ENCODE measurements around the gene SOCS1. TPM values are rescaled to one million over a fixed set of nuclear protein-coding genes. Genes with fewer than 3 reads are reported as not detected.

SOCS1 gene
- total and polyA plus RNA-seq, 2 donors (not counting 1 experiment from before 2014, with no cell fraction given) = 29.7 to 107 TPM

- intact Hi-C loops (cut with micrococcal nuclease) = no loop called here
- POLR2A ChIA-PET = interaction anchor here (0.6 to 1.0 kb wide), 2 partner anchors 12 to 25 kb away, joined by 3 to 5 read pairs; no protein-coding TSS in a partner anchor
- no peak for DNase-seq
These were observed 38.1 kb downstream of the SOCS1 start for GRCh38 chr16:11217651-11218603.

More at GRCh38 chr16:11217651-11218603, 38.1 kb downstream of the SOCS1 start:
- Histone ChIP-seq H3K27ac (ENCODE audit: low read length in 2 of 2) (no peak overlapping the region), H3K27me3 (replicated peaks in 1 of 4; ENCODE audit: control extremely low read depth in 1 of 4, control insufficient read depth in 3 of 4, insufficient read depth in 4 of 4, low read length in 3 of 4) (no peaks in the 10 kb centered on the region), H3K36me3 (replicated peaks in 1 of 2; ENCODE audit: control extremely low read depth in 1 of 2, control insufficient read depth in 1 of 2, extremely low read depth in 1 of 2, insufficient read depth in 2 of 2, low read length in 1 of 2) (no peaks in the 10 kb centered on the region), H2AFZ (ENCODE audit: insufficient read depth, low read depth, low read length, poor library complexity, severe bottlenecking) (no peak overlapping the region), H3K4me1 (ENCODE audit: control insufficient read depth in 2 of 2, insufficient read depth in 2 of 2, low read length in 2 of 2) (peaks cover 0 to 7% of the 10 kb centered on the region in 2 donors), H4K20me1 (ENCODE audit: control insufficient read depth, insufficient read depth, low read length, poor library complexity, severe bottlenecking) (no peaks in the 10 kb centered on the region), H3K4me2 (replicated peaks; ENCODE audit: low read depth, low read length, poor library complexity, severe bottlenecking) (no peak overlapping the region), H3K79me2 (ENCODE audit: control insufficient read depth, insufficient read depth, low read length) (no peaks in the 10 kb centered on the region), H3K9ac (ENCODE audit: low read length) (no peak overlapping the region), H3K4me3 (ENCODE audit: control extremely low read depth in 1 of 5, extremely low read depth in 1 of 5, insufficient read depth in 1 of 5, low read depth in 2 of 5, low read length in 4 of 5) (no peak overlapping the region), H3K9me3 (ENCODE audit: control extremely low read depth in 1 of 3, control insufficient read depth in 2 of 3, insufficient read depth in 1 of 3, low read length in 2 of 3) (peaks cover 0 to 32% (median 13%) of the 10 kb centered on the region in 3 donors)
- CTCF ChIA-PET = interaction anchor here (1.1 to 1.5 kb wide), 4 partner anchors 34 to 153 kb away, joined by 3 to 5 read pairs (median 4); no protein-coding TSS in a partner anchor
- ATAC-seq (ENCODE audit: low read depth) = no peak
- 92% methylated on average over 2 of the region's 3 CpGs for whole genome bisulfite sequencing (ENCODE audit: insufficient coverage)
- no peak for TF ChIP-seq CTCF (IDR thresholded peaks at IDR 0.05)
- no peak for TF ChIP-seq EZH2 (IDR thresholded peaks at IDR 0.05; ENCODE audit: borderline replicate concordance, insufficient read depth, low read depth, low read length, poor library complexity, severe bottlenecking)
- Mint-ChIP-seq H3K27ac (no peak overlapping the region), H3K4me1 (peaks cover 4% of the 10 kb centered on the region), H3K27me3 (no peaks in the 10 kb centered on the region), H3K4me3 (no peak overlapping the region), H3K9me3 (ENCODE audit: insufficient read depth) (peaks cover 11% of the 10 kb centered on the region)

All from B cell (primary cell).